Esophagus muscularis mucosa (tissue), 4 donors: Measurements from ENCODE around the gene TACSTD2.

ENCODE experiments used
- CTCF ChIP-seq, 3 experiments: fragments of 200-600 bp in 2 of 3; fragments of 450-650 bp in 1 of 3; sonication (generic) in 2 of 3; IDR thresholded peaks; one replicate each; pipeline ENCODE4 v1.5.1; 2017 to 2019; ENCODE audit warnings: antibody characterized with exemption in 3 of 3, mild to moderate bottlenecking in 2 of 3, moderate library complexity in 1 of 3
- EP300 ChIP-seq: sonication (generic); formaldehyde crosslinking; IDR thresholded peaks from one replicate; pipeline ENCODE4 v1.6.1; 2017; ENCODE audit warnings: antibody characterized with exemption
- POLR2A ChIP-seq: fragments of 450-650 bp; IDR thresholded peaks from one replicate; pipeline ENCODE4 v1.6.1; 2017; ENCODE audit warnings: antibody characterized with exemption, moderate library complexity, mild to moderate bottlenecking, low read depth
- POLR2AphosphoS5 ChIP-seq, 2 donors: sonication (generic); formaldehyde crosslinking; IDR thresholded peaks; one replicate each; pipeline ENCODE4 v1.6.1; 2017; ENCODE audit warnings: antibody characterized with exemption in 2 of 2

DNA sequence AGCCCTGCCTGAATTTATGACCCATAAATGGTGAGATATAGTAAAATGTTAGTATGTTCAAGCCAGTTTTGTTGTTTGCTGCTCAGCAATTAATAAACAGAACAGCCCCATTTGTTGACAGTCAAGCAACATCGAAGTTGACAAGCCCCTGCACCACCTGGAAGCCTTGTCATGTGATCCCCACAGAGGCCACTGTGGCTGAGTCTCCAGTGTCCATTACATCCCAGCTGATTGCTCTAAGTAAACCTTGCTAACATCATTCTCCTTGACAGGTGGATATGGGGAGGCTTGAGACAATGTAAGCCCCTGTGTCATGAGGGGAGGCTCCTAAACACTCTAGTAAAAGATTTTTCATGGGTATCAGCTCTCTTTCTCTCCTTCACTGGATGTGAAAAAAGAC is 17.5 kb upstream of the TACSTD2 start:
- TF ChIP-seq POLR2A (no peak), CTCF (IDR thresholded peaks at IDR 0.05) (no peak), POLR2AphosphoS5 (IDR thresholded peaks at IDR 0.05) (no peak), EP300 (no peak)
